Endodermal cell (in vitro differentiated cells): ENCODE measurements around the gene RCC1. TPM values are rescaled to one million over a fixed set of nuclear protein-coding genes. Genes with fewer than 3 reads are reported as not detected.

Experiments
- DNase-seq: peaks from one replicate; pipeline ENCODE4 v3.0.0-alpha.2; 2017
- H3K27ac ChIP-seq: 2 replicates; pipeline ENCODE4 v1.5.1; 2013; ENCODE audit warnings: mild to moderate bottlenecking, low read depth, low read length, moderate library complexity
- H3K27me3 ChIP-seq: 2 replicates; pipeline ENCODE4 v1.6.1; 2013; ENCODE audit warnings: mild to moderate bottlenecking, low read length, moderate library complexity; ENCODE audit not compliant: insufficient read depth, control insufficient read depth, poor library complexity, severe bottlenecking
- H3K36me3 ChIP-seq: 2 replicates; pipeline ENCODE4 v1.7.0; 2013; ENCODE audit warnings: mild to moderate bottlenecking, low read length, moderate library complexity; ENCODE audit not compliant: control insufficient read depth, insufficient read depth
- H3K4me1 ChIP-seq: one replicate; pipeline ENCODE4 v1.7.0; 2013; ENCODE audit warnings: low read length; ENCODE audit not compliant: control insufficient read depth, insufficient read depth
- H3K4me3 ChIP-seq: 2 replicates; pipeline ENCODE4 v1.5.1; 2013; ENCODE audit warnings: mild to moderate bottlenecking, low read length, moderate library complexity
- H3K9ac ChIP-seq: 2 replicates; pipeline ENCODE4 v1.6.1; 2013; ENCODE audit warnings: mild to moderate bottlenecking, low read length, moderate library complexity; ENCODE audit not compliant: poor library complexity, severe bottlenecking; ENCODE audit errors: extremely low read depth
- H3K9me3 ChIP-seq: 2 replicates; pipeline ENCODE4 v1.6.1; 2013; ENCODE audit warnings: mild to moderate bottlenecking, low read length, moderate library complexity; ENCODE audit not compliant: control insufficient read depth
- H3K27ac Mint-ChIP-seq: 2 replicates; pipeline ENCODE4 v1.8.0; 2020; ENCODE audit warnings: mixed read lengths
- H3K27me3 Mint-ChIP-seq: 2 replicates; pipeline ENCODE4 v1.8.0; 2021; ENCODE audit warnings: mild to moderate bottlenecking, mixed read lengths; ENCODE audit not compliant: insufficient read depth
- H3K36me3 Mint-ChIP-seq: 2 replicates; pipeline ENCODE4 v1.8.0; 2020; ENCODE audit warnings: low read depth, mixed read lengths
- H3K4me1 Mint-ChIP-seq: 2 replicates; pipeline ENCODE4 v1.8.0; 2020; ENCODE audit warnings: mixed read lengths
- H3K4me3 Mint-ChIP-seq: 2 replicates; pipeline ENCODE4 v1.8.0; 2020; ENCODE audit warnings: mild to moderate bottlenecking, moderate library complexity, mixed read lengths
- H3K9me3 Mint-ChIP-seq: 2 replicates; pipeline ENCODE4 v1.8.0; 2020; ENCODE audit warnings: mild to moderate bottlenecking, mixed read lengths
- CTCF ChIP-seq: fragments of 200-600 bp; sonication (generic); conservative IDR thresholded peaks from 2 replicates; pipeline ENCODE4 v1.5.0; 2021; ENCODE audit warnings: antibody characterized with exemption, mild to moderate bottlenecking
- WGBS, 2 experiments: methylation state at CpG; one replicate each; pipeline versions ENCODE4 v1.1.5 to v1.1.7; 2013; ENCODE audit warnings: missing lambda C conversion rate in 2 of 2, mixed read lengths in 1 of 2; ENCODE audit not compliant: insufficient coverage in 1 of 2, insufficient read length in 1 of 2; 5-methylcytosine and 5-hydroxymethylcytosine counted together
- total RNA-seq, 2 donors: library from RNA; stranded (reverse); fragmentation: NEBNext Ultra II Directional in 1 of 2; extraction: Animal tissue kit (Norgen Biotek cat#: 25700) in 1 of 2; gene quantifications; 2 replicates in 1 of 2; 3 replicates in 1 of 2; pipeline ENCODE4 v1.2.1, GENCODE V29; 2021

Gene RCC1
- total RNA-seq, 2 donors from 2014 or later = 55.4 to 65.3 TPM

GRCh38 chr1:28516518-28516956 is 10.7 kb downstream of the RCC1 start:
- Histone ChIP-seq H3K4me3 (no peak overlapping the region), H3K4me1 (peaks cover 2% of the 10 kb centered on the region), H3K9ac (no peak overlapping the region), H3K27me3 (no peaks in the 10 kb centered on the region), H3K9me3 (no peaks in the 10 kb centered on the region), H3K27ac (no peak overlapping the region), H3K36me3 (peaks cover 14% of the 10 kb centered on the region)
- DNase-seq = no peak
- Mint-ChIP-seq H3K36me3 (peaks cover 29% of the 10 kb centered on the region), H3K4me3 (no peak overlapping the region), H3K4me1 (peaks cover 13% of the 10 kb centered on the region), H3K9me3 (no peaks in the 10 kb centered on the region), H3K27me3 (no peaks in the 10 kb centered on the region), H3K27ac (peak overlapping the region; percentile 28)
- WGBS, 2 experiments = 93 to 100% methylated on average over 1 of the region's 1 CpG
- TF ChIP-seq CTCF = no peak

GRCh38 chr1:28517649-28517999 is 11.8 kb downstream of the RCC1 start:
- H3K4me1 ChIP-seq = peaks cover 2% of the 10 kb centered on the region
- H3K27me3 ChIP-seq = no peaks in the 10 kb centered on the region
- Mint-ChIP-seq H3K4me3 (peak overlapping the region; percentile 84), H3K27ac (peak overlapping the region; percentile 84), H3K36me3 (peaks cover 25% of the 10 kb centered on the region), H3K9me3 (no peaks in the 10 kb centered on the region), H3K4me1 (peaks cover 18% of the 10 kb centered on the region), H3K27me3 (no peaks in the 10 kb centered on the region)
- peak; percentile 73 for DNase-seq
- H3K36me3 ChIP-seq = peaks cover 7% of the 10 kb centered on the region
- H3K9ac ChIP-seq = peak overlapping the region; percentile 90
- peak overlapping the region; percentile 94 for H3K27ac ChIP-seq
- no peaks in the 10 kb centered on the region for H3K9me3 ChIP-seq
- TF ChIP-seq CTCF = no peak
- 20 to 36% methylated on average over 1 to 7 of the region's 7 CpGs for WGBS, 2 experiments
- peak overlapping the region; percentile 94 for H3K4me3 ChIP-seq

- H3K4me3 ChIP-seq = peak overlapping the region; percentile 94
- TF ChIP-seq CTCF = peak; percentile 98
- Mint-ChIP-seq H3K4me1 (peaks cover 18% of the 10 kb centered on the region), H3K4me3 (peak overlapping the region; percentile 84), H3K9me3 (no peaks in the 10 kb centered on the region), H3K27ac (peak overlapping the region; percentile 99), H3K27me3 (no peaks in the 10 kb centered on the region), H3K36me3 (peaks cover 24% of the 10 kb centered on the region)
- H3K27ac ChIP-seq = peak overlapping the region; percentile 94
- H3K27me3 ChIP-seq = no peaks in the 10 kb centered on the region
- peaks cover 2% of the 10 kb centered on the region for H3K4me1 ChIP-seq
- peak overlapping the region; percentile 90 for H3K9ac ChIP-seq
- H3K36me3 ChIP-seq = peaks cover 7% of the 10 kb centered on the region
- peak; percentile 98 for DNase-seq
- whole genome bisulfite sequencing, 2 experiments = 0% methylated on average over 22 to 92 of the region's 92 CpGs
- no peaks in the 10 kb centered on the region for H3K9me3 ChIP-seq
These were observed 12.3 kb downstream of the RCC1 start for GRCh38 chr1:28518000-28518744.
